Erythroblast (primary cell): ENCODE data around the gene PCDHGA4.

Experiments
- GATA1 ChIP-seq: IDR thresholded peaks from 2 replicates; pipeline ENCODE4 v1.6.1; 2011; ENCODE audit warnings: low read depth, mild to moderate bottlenecking, control low read depth, low read length, moderate library complexity
- POLR2A ChIP-seq: IDR thresholded peaks from 2 replicates; pipeline ENCODE4 v1.6.1; 2011; ENCODE audit warnings: mild to moderate bottlenecking, low read length

- TF ChIP-seq POLR2A: no peak
- no peak for TF ChIP-seq GATA1
These were observed 48.6 kb downstream of the PCDHGA4 start for GRCh38 chr5:141403387-141403786.
